NCI-H774 (cell line): ENCODE results near the gene CSTF1.
"Not testable (repeated sequence)": the region's sequence is repeated elsewhere in the genome, so short reads cannot be mapped to it uniquely, and the experiment has no call there.

ENCODE experiments used
- DNase-seq: peaks from one replicate; lab custom pipeline; 2025; lab: John Stamatoyannopoulos, UW

The CSTF1 gene

DNA sequence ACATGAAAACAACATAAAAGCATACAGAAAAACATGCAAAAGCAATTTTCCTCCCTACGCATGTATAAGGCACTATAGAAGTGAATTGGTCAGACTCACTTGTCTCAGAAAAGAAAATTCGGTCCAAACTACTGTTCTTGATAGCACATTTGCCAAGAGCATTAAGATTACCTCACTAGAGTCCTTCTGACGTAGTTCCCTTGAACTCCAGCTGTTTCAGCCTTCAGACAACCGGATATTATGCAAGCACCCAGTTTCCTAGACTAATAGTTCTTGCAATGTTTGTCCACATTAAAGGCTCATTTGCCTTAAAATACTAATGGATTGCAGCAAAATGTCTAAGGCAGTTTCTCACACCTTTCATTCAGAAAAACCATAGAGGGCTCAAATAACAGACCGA lies 17.1 kb downstream of the CSTF1 start:
- no peak for DNase-seq

DNA sequence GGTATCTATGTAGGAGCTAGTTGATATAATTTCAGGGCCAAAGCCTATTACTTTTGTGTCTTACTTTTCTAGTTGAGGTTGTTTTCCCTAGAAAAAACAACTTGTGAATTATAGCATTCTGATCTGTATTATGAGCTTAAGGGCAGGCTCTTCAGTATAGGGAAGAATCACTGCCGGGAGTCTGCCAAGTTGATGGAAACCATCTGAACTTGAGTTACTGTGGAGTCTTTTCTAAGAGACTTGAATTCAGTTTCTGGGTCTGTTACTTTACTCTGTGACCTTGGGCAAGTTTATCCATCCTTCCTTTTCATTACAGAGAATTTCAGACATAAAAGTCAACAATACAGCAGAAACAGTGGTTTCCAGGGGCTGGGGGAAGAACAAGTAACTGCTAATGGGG lies 17.5 kb downstream of the CSTF1 start:
- DNase-seq: no peak

DNA sequence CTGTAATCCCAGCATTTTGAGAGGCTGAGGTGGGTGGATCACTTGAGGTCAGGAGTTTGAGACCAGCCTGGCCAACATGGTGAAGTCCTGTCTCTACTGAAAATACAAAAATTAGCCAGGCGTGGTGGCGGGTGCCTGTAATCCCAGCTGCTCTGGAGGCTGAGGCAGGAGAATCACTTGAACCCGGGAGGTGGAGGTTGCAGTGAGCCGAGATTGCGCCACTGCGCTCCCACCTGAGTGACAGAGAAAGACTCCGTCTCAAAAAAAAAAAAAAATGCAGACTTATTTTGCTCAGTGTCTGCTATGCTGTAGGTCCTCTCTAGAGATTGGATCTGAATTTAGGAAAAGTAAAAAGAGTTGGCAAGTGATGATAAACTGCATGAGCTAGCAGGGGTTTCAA lies 18.8 kb downstream of the CSTF1 start:
- DNase-seq: not testable (repeated sequence)

DNA sequence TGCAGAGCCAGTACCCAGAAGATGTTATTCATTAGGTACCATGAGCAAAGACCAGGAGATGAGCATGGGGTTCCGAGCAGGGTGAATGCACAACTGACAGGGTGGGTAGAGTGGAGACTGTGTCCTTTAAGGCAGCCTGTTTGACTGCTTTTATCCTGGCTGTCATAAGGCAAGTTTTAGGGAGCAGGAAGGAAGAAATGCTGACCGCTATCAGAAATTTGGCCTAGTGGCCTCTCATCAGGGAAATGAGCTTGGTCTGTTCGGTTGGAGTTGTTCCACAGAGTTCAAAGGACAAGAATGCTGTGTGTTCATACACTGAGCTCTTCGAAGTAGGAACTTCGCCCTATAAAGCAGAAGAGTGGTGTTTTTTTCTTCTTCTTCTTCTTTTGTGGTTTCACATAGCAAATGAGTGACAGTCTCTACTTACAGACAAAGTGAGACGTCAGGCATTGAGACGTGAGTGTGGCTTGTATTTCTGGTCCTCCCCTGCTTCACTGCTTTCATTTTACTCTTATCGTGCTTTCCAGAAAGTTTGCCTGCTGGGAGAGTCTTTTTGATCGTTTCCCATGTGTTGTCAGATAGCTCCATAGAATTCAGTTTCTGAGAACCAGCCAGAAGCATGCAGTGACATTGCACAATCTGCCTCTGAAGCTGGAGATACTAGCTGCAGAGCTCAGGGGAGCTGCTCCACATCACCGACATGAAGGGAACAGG lies 19.5 kb downstream of the CSTF1 start, which contains the start of gene CASS4:
TSS of gene CASS4 (plus strand) at position 502 of the 714 bp plus-strand sequence. CDS start at position 701, 199 bp downstream.
- DNase-seq: no peak

DNA sequence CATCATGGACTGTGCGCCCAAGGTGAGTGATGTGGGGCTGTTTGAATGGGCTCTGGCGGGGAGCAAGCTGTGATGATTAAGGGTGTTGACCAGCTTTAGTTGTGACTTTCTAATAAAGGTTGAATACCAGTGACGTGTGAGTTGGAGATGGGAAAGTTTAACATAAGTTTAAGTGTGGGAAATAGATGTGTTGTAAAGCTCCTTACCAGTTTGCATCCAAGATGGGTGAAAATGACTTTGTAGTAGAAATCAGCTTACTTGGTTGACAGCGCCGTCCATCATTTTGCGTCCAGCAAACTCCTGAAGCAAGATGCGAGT lies 20.0 kb downstream of the CSTF1 start:
- DNase-seq: no peak

DNA sequence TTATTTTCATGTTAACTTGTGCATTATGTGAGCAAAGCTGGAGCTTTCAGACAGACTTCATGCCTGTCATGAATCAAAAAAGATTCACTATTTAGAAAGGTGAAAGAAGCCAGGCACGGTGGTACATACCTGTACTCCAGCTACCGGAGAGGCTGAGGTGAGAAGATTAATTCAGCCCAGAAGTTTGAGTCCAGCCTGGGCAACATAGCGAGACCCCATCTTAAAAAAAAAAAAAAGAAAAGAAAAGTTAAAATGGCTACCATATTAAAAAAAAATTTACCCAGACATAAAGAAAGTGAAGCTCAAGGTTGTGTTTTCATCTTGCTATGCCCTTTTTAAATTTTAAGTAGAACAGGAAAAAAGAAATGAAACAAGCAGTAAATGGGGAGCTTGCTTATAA lies 20.5 kb downstream of the CSTF1 start:
- no peak for DNase-seq

DNA sequence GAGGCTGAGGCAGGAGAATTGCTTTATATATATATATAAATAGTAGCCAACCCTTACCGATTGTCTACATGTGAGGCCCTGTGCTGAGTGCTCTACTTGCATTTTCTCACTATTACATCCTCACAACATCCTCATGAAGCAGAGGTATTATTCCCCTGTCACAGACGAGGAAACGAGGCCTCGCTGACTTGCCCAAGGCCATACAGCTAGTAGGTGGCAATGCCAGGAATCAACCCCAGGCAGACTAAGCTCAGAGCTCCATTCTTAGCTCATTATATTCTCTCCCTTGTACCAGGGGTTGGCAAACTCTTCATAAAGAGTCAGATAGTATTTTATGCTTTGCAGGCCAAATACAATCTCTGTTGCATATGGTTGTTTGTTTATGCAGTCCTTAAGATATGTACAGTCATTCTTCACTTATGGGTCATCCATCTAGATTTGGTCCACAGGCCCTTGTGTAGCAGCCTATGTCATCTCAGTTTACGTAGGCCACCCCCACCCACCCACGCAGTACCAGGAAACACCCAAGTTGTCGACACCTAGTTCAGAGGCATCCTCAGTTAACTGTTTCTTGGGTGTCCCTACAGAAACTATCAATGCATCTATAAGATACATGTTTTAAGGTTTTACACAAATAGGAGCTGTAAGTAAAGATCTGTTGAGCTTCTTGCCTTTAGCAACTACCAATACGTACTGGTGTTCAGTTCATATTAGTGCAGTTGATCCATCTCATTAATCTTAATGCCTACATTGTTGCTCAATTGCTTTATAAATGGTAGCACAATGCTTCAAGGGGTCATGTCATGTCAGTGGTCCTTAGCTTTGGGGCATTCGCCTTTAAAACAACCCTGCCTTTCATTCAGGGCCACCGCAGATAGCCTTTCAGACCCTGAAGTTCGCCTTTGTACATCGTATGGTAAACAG lies 22.7 kb downstream of the CSTF1 start:
- no peak for DNase-seq

DNA sequence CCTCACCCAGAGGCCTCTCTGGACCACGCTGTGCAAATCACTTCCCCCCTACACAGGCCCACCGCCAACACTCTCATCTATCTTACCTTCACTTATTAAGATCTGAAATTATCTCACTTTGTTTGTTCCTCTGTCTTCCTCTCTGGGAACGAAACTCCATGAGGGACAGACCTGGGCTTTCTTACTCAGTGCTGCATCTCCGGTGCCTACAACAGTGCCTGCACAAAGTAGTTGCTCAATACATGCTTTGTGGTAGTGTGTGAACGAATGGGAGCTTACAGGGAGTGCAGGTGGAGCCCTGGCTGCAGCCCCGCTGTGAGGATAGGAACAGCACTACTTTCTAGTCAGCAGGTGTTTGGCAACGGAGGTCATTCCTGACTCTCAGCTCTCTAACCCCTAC lies 25.0 kb downstream of the CSTF1 start:
- DNase-seq: no peak

DNA sequence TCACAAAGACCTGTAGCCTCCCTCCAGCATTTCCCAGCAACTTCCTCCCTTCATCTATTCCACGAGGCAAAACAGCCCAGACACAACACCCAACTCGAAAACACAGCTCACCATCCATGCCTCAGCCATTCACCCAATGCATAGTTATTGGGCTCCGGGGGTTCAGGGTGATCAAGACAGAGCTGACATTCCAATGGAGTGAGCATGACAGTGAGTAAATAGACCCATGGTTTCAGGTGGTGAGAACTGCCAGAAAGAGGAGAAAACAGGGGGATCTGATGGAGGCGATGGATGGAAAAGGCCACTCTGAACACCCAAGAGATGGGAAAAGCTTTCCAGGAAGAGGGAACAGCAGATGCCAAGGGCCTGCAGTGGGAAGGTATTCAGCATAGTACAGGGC lies 25.5 kb downstream of the CSTF1 start:
- no peak for DNase-seq

DNA sequence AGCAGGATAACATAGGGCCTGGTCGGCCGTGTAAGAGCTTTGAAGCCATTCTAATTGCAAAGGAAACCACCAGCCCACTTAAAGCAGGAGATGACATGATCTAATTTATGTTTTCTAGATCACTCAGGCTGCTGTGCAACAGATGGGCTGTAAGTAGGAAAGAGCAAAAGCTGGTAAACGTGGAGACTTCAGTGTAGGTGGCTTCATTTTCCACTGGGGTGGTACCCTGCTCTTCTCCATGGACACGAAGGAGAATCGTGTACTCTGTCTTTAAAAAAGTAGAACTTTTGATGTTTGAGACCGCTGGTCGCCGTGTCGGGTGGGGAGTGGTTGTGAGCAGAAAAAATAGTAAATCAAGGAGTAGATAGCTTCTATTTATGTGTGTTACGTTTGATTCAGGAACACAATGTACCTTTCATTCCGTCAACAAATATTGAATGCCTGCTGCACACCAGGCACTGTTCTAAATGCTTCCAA lies 26.0 kb downstream of the CSTF1 start:
- no peak for DNase-seq

DNA sequence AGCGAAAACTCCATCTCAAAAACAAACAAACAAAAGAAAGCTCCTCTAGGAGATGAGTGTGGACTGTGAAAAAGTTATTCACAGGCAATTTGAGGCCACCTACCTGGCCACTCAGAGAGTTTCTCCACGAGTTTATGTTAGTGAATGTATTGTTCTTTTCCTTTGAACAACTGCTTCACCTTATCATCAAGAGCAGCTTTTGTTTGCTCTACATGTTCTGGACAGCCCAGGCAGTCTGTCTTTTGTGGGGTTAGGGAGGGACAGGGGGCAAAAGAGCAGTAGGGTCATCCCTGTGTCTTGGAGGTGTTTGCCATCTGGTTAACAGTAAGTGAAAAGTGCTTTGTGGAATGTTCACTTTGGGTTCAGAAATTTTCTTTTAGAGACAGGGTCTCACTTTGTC lies 27.6 kb downstream of the CSTF1 start:
- DNase-seq: no peak

DNA sequence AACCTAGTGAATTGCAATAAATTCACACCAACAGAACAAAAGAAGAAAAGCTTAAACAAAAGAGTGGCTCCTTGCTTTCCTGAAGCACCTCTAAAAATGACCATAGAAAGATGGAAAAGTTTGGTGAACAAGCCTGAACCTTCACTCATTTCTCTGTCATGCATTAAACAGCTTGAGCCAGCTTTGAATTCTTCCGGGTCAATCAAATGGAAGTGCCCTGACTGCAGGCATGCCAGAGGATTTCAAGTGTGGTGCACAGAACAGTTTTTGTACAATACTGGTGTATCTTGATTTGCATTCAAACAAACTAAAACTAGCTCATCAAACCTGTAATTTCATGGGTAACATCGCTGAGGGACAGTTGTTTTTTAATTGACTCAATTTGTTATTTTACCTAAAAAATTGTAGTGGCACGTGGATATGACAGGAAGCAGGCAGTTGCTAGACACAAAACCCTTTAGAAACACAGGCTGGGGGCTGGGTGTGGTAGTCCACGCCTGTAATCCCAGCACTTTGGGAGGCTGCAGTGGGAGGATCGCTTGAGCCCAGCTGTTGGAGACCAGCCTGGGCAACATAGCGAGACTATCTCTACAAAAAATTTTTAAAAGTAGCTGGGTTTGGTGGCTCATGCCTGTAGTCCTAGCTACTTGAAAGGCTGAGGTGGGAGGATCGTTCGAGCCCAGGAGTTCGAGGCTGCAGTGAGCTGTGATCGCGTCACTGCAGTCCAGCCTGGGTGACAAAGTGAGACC lies 28.7 kb downstream of the CSTF1 start:
- no peak for DNase-seq

DNA sequence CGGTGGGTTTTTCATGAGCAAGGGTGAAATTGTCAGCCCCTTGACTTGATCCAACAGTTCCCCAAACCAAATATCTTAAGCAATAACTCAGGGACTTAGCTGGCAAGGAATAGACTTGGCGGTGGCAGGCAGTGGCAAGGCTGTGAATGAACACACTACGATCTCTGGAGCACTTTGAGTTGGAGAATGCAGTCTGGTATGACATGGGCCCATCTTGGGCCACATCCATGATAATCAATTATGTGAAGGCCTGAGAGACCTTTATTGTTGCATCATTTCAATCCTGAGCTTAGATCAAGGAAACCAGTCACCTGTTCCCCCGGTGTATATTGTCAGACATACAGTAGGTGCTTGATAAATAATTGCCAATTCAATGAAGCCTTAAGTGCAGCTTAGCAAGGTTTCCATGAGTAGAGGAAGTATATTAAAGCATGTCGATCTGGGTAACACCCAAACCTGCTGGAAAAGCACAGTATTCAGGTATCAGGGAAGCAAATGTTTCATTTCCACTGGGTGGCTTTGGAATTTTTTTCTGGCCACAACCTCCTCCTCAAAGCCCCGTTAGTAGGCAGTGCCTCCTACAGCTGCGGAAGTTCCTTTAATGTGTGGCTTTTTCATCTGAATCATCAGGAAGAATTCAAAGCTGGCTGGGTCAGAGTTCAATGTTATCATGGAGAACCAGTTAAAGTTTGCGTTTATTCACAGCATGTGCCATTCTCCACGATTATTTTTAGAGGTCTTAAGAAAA lies 29.8 kb downstream of the CSTF1 start:
- DNase-seq: no peak

DNA sequence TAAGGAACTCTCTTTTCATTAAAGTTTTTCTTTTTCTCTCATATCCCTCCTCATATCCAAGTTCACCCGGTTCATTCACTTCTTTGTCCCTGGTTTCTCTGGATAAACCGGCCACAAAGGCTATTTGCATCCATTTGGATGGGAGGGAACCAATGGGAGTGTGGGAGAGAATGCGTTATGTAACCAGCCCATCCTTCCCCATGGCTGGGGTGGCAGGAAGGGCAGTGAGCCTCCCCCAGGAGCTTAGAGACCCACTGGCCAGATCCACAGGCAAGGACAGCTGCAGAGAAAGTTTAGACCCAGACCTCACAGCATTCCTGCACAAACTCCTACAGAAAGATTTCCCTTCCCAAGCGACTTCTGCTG lies 30.4 kb downstream of the CSTF1 start:
- no peak for DNase-seq

DNA sequence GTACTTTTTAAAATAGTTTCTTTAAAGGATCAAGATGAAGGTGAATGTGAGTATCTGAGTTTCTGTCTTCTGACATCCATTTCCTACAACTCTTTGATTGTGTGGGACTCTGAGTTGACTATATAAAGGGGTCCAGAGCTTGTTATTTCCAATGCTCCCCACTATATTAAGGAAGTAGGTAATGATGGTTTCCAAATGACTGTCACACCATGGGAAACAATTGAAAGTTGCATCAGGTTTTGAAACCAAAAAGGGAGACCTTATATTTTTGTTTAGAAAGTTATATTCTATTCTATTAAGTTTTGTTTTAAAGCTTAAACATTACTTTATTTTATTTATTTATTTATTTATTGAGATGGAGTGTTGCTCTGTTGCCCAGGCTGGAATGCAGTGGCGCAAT lies 30.8 kb downstream of the CSTF1 start:
- DNase-seq: no peak

DNA sequence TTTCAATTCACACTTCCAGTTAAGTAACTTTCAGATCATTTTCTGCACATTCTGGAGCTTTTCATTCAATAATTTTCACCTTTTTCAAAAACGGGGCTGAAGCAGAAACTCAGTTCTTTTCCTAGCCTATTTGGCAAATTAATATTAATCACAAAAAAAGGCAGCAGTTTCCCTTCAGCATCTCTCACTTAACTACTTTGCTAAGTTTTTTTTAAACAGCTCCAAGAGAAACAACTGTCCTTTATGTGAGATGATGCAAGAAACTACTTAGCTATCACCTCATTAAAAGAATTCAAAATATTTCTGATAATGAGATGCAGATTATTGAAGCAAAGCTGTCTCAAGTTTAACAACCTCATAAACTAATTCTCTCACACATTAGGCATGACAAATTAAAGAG lies 31.4 kb downstream of the CSTF1 start:
- DNase-seq: no peak

DNA sequence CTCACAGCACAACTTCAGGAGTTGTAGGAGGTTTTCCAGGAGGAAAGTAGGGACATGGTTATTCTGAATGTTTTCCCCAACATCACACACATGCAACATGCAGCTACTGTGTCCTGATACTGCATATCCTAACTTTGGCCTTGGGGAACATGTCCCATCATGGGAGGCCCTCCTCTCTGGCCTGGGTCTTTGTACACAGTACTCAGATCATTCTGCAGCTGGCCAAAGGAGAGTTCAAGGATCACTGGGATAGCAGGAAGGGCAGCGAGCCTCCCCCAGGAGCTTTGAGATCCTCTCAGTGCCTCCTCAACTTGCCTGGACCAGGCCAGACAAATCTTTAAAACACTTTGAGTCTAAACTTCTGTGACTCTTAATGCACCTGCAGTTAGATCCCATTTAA lies 32.5 kb downstream of the CSTF1 start:
- no peak for DNase-seq

DNA sequence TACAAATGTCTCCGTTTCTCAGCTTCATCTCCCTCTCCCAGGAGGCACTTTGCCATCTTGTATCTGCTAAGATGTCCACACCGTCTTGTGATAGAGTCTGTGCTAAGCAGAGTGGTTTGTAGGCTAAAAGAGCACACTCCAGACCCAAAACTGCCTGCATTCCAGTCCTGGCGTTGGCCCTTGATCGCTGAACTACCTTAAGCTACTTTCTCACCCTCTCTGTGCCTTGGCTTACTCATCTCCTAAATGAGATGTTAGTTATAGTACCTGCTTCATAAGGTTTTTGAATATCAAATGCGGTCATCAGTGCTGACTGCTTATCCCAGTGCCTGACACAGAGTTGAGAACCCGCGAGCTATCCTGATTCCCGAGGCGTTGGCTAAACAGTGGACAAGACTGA lies 33.6 kb downstream of the CSTF1 start:
- no peak for DNase-seq

DNA sequence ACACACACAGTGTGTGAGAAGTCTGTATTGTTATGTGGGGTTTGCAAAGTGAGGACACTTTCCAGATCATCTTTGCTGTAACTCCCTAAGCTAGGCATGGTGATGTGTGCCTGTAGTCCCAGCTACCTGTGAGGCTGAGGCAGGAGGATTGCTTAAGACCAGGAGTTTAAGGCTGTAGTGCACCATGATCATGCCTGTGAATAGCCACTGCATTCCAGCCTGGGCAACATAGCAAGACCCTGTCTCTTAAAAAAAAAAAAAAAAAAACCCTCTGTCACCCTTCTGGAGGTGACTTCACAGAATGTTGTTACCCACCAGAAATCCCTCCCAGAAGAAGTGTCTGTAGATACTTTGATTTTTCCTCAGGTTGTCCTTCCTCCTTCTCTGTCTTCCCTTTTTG lies 34.5 kb downstream of the CSTF1 start:
- no peak for DNase-seq

DNA sequence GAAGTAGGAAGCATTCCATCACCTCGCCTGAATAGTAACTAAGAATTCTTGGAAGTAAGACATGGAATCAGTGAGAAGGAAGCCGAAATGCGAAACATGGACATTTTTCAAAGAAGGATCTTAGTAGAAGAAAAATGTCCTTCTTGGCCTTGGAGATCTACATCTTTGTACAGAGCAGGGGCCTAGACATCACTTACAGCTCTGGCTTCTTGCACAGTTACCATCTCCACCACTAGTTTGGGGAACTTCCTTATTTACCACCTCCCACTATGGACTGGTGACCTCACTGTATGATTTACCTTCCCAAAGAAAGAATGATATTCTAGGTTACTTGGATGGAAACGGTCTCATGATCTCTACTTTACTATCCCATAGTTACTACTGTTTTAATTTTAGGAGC lies 35.4 kb downstream of the CSTF1 start:
- no peak for DNase-seq

DNA sequence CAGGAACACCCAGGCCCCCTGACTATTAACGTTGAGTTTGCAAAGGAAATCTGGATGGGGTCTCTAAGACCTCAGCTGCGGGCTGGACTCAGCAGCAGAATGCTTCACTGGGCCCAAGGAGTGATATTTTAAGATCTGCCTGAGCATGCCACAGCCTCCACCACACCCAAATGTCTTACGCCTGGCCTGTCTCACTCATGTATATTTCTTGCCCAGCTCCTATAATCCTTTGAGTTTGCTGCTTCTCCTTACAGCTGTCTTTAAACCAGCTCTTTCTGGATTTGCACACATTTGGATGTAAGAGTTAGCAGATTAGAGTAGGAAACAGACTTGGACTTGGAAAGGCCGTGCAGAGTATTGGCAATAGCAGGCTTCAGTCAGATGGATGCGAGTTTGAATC lies 36.0 kb downstream of the CSTF1 start:
- no peak for DNase-seq

DNA sequence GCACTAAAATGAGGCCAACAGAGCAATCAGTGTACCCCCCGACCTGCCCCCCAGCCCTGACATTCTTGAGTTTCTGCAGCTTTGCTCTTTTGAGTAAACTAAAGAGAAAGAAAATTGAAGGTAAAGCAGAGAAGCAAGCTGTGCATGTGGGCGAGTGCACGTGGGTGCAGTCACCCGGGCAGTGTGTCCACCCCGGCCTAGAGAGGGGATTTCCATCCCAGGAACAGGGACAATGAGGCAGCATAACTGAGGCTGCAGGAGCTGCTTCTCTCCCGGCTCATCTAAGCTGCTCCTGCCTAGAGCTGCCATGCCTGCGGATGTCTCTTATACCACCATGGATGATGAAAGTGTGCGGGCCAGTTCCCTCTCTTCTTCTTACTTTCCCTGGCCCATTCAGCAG lies 36.4 kb downstream of the CSTF1 start:
- no peak for DNase-seq
